ENCODE measurements around the gene ADAM12.

The ADAM12 gene

GRCh38 chr10:126431816-126432215 is 43.5 kb upstream of the ADAM12 start (continued):
- TF ChIP-seq TSHZ2 (CRISPR knock-in tag; IDR thresholded peaks at IDR 0.05) (no peak), ZFP3 (CRISPR knock-in tag; IDR thresholded peaks at IDR 0.05) (no peak), ZNF565 (CRISPR knock-in tag; conservative IDR thresholded peaks at IDR 0.05; ENCODE audit: low read depth) (no peak), CREB5 (CRISPR knock-in tag; IDR thresholded peaks at IDR 0.05; ENCODE audit: low read depth) (no peak), POU6F1 (CRISPR knock-in tag; IDR thresholded peaks at IDR 0.05; ENCODE audit: borderline replicate concordance, low read depth) (no peak), PPARA (CRISPR knock-in tag; IDR thresholded peaks at IDR 0.05; ENCODE audit: borderline replicate concordance) (no peak)

GRCh38 chr10:126430512-126430911 is 42.2 kb upstream of the ADAM12 start:
- no peak for ATAC-seq
- TF ChIP-seq PATZ1 (CRISPR knock-in tag; IDR thresholded peaks at IDR 0.05; ENCODE audit: borderline replicate concordance) (no peak), ZC3H10 (CRISPR knock-in tag; IDR thresholded peaks at IDR 0.05) (no peak), RARB (CRISPR knock-in tag; IDR thresholded peaks at IDR 0.05) (no peak), TCF4 (CRISPR knock-in tag; IDR thresholded peaks at IDR 0.05; ENCODE audit: borderline replicate concordance) (no peak), ZNF70 (CRISPR knock-in tag; IDR thresholded peaks at IDR 0.05) (no peak), BACH2 (CRISPR knock-in tag; IDR thresholded peaks at IDR 0.05; ENCODE audit: borderline replicate concordance) (no peak), CREB5 (CRISPR knock-in tag; IDR thresholded peaks at IDR 0.05; ENCODE audit: low read depth) (no peak), ZNF8 (CRISPR knock-in tag; IDR thresholded peaks at IDR 0.05) (no peak), TOX (CRISPR knock-in tag; IDR thresholded peaks at IDR 0.05; ENCODE audit: borderline replicate concordance) (no peak), CSRNP3 (CRISPR knock-in tag; IDR thresholded peaks at IDR 0.05) (no peak), ZFP30 (CRISPR knock-in tag; IDR thresholded peaks at IDR 0.05) (no peak)

- TF ChIP-seq CREB5 (CRISPR knock-in tag; IDR thresholded peaks at IDR 0.05; ENCODE audit: low read depth) (no peak), TCF4 (CRISPR knock-in tag; IDR thresholded peaks at IDR 0.05; ENCODE audit: borderline replicate concordance) (no peak), SNAI2 (CRISPR knock-in tag; IDR thresholded peaks at IDR 0.05) (no peak), PPARA (CRISPR knock-in tag; IDR thresholded peaks at IDR 0.05; ENCODE audit: borderline replicate concordance) (no peak), ARNTL (CRISPR knock-in tag; IDR thresholded peaks at IDR 0.05; ENCODE audit: borderline replicate concordance, low read depth) (no peak), CSDC2 (CRISPR knock-in tag; IDR thresholded peaks at IDR 0.05) (no peak), RARB (CRISPR knock-in tag; IDR thresholded peaks at IDR 0.05) (no peak), BACH2 (CRISPR knock-in tag; IDR thresholded peaks at IDR 0.05; ENCODE audit: borderline replicate concordance) (no peak), ESRRG (CRISPR knock-in tag; IDR thresholded peaks at IDR 0.05) (no peak), PATZ1 (CRISPR knock-in tag; IDR thresholded peaks at IDR 0.05; ENCODE audit: borderline replicate concordance) (no peak), ISL1 (CRISPR knock-in tag; IDR thresholded peaks at IDR 0.05) (no peak), ZNF70 (CRISPR knock-in tag; IDR thresholded peaks at IDR 0.05) (no peak), OSR1 (CRISPR knock-in tag; IDR thresholded peaks at IDR 0.05) (no peak), ZNF8 (CRISPR knock-in tag; IDR thresholded peaks at IDR 0.05) (no peak), ZFP30 (CRISPR knock-in tag; IDR thresholded peaks at IDR 0.05) (no peak)
Measured at GRCh38 chr10:126429275-126429674, 41.0 kb upstream of the ADAM12 start.

More at GRCh38 chr10:126429275-126429674, 41.0 kb upstream of the ADAM12 start:
- no peak for ATAC-seq
